Neural cell (in vitro differentiated cells): ENCODE results near the gene TIMP4. TPM values are rescaled to one million over a fixed set of nuclear protein-coding genes. Genes with fewer than 3 reads are reported as not detected.

Source experiments
- H2AFZ ChIP-seq: fragments of 200-600, 300-800 bp; sonication (generic), shearing (Covaris generic); 2 replicates; pipeline ENCODE4 v1.6.0; 2014; ENCODE audit warnings: low read depth, mild to moderate bottlenecking, antibody characterized with exemption, low read length, moderate library complexity
- H3F3A ChIP-seq: fragments of 200-600 bp; shearing (Covaris generic); 2 replicates; pipeline ENCODE4 v1.6.1; 2016; ENCODE audit warnings: mild to moderate bottlenecking, moderate library complexity, mixed read lengths, antibody characterized with exemption, low read length; ENCODE audit not compliant: insufficient read depth, poor library complexity, severe bottlenecking
- H3K27ac ChIP-seq: fragments of 200-600, 300-800 bp; sonication (generic), shearing (Covaris generic); 2 replicates; pipeline ENCODE4 v1.5.1; 2014; ENCODE audit warnings: mild to moderate bottlenecking, low read length, moderate library complexity
- H3K27me3 ChIP-seq: fragments of 300-800, 200-600 bp; sonication (generic), shearing (Covaris generic); 2 replicates; pipeline ENCODE4 v1.6.0; 2014; ENCODE audit warnings: mild to moderate bottlenecking, low read depth, low read length, moderate library complexity; ENCODE audit not compliant: insufficient read depth
- H3K36me3 ChIP-seq: fragments of 300-800, 200-600 bp; sonication (generic), shearing (Covaris generic); 2 replicates; pipeline ENCODE4 v1.5.1; 2014; ENCODE audit warnings: mild to moderate bottlenecking, antibody characterized with exemption, low read length, moderate library complexity; ENCODE audit not compliant: insufficient read depth
- H3K4me2 ChIP-seq: fragments of 300-800, 200-600 bp; sonication (generic), shearing (Covaris generic); 2 replicates; pipeline ENCODE4 v1.6.0; 2014; ENCODE audit warnings: mild to moderate bottlenecking, low read length
- H3K4me3 ChIP-seq: fragments of 300-800, 200-600 bp; sonication (generic), shearing (Covaris generic); 2 replicates; pipeline ENCODE4 v1.5.1; 2014; ENCODE audit warnings: mild to moderate bottlenecking, low read length, moderate library complexity
- H3K79me2 ChIP-seq: fragments of 200-600 bp; shearing (Covaris generic); replicated peaks from 2 replicates; pipeline ENCODE4 v1.6.0; 2014; ENCODE audit warnings: mild to moderate bottlenecking, low read length, moderate library complexity; ENCODE audit not compliant: insufficient read depth
- H3K9ac ChIP-seq: fragments of 300-800, 200-600 bp; sonication (generic), shearing (Covaris generic); 2 replicates; pipeline ENCODE4 v1.6.1; 2016; ENCODE audit warnings: mild to moderate bottlenecking, low read length, mixed read lengths
- H3K9me2 ChIP-seq: fragments of 200-600 bp; shearing (Covaris generic); 2 replicates; pipeline ENCODE4 v1.6.1; 2016; ENCODE audit warnings: mild to moderate bottlenecking, low read length, mixed read lengths; ENCODE audit not compliant: insufficient read depth
- H3K9me3 ChIP-seq: fragments of 200-600, 300-800 bp; sonication (generic), shearing (Covaris generic); 2 replicates; pipeline ENCODE4 v1.6.1; 2016; ENCODE audit warnings: mild to moderate bottlenecking, mixed run types, low read length, moderate library complexity, mixed read lengths
- H4K20me1 ChIP-seq: fragments of 200-600 bp; shearing (Covaris generic); 2 replicates; pipeline ENCODE4 v1.6.1; 2016; ENCODE audit warnings: mild to moderate bottlenecking, mixed run types; ENCODE audit not compliant: insufficient read depth
- CTCF ChIP-seq: fragments of 450-650 bp; IDR thresholded peaks from 2 replicates; pipeline ENCODE4 v1.5.1; 2014; ENCODE audit warnings: antibody characterized with exemption, mild to moderate bottlenecking, moderate library complexity; ENCODE audit not compliant: poor library complexity, severe bottlenecking
- EP300 ChIP-seq: fragments of 450-650 bp; conservative IDR thresholded peaks from 2 replicates; pipeline ENCODE4 v1.6.1; 2014; ENCODE audit warnings: antibody characterized with exemption, mild to moderate bottlenecking, moderate library complexity; ENCODE audit not compliant: poor library complexity, severe bottlenecking
- EZH2 ChIP-seq: fragments of 200-600, 300-800 bp; shearing (Covaris generic), sonication (generic); IDR thresholded peaks from 2 replicates; pipeline ENCODE4 v1.6.1; 2014; ENCODE audit warnings: antibody characterized with exemption, low read length, borderline replicate concordance, mild to moderate bottlenecking; ENCODE audit not compliant: insufficient read depth, poor library complexity, severe bottlenecking
- MXI1 ChIP-seq: fragments of 450-650 bp; conservative IDR thresholded peaks from 2 replicates; pipeline ENCODE4 v1.6.1; 2014; ENCODE audit warnings: antibody characterized with exemption, mild to moderate bottlenecking; ENCODE audit not compliant: poor library complexity, severe bottlenecking
- POLR2AphosphoS5 ChIP-seq: IDR thresholded peaks from 2 replicates; pipeline ENCODE4 v1.6.1; 2012
- RAD21 ChIP-seq: fragments of 450-650 bp; conservative IDR thresholded peaks from 2 replicates; pipeline ENCODE4 v1.6.1; 2014; ENCODE audit warnings: antibody characterized with exemption, mild to moderate bottlenecking, moderate library complexity
- REST ChIP-seq: IDR thresholded peaks from 2 replicates; pipeline ENCODE4 v1.6.1; 2012; ENCODE audit warnings: borderline replicate concordance
- SMC3 ChIP-seq: fragments of 450-650 bp; conservative IDR thresholded peaks from 2 replicates; pipeline ENCODE4 v1.6.1; 2014; ENCODE audit warnings: antibody characterized with exemption, mild to moderate bottlenecking, moderate library complexity; ENCODE audit not compliant: poor library complexity
- TAF1 ChIP-seq: IDR thresholded peaks from 2 replicates; pipeline ENCODE4 v1.6.1; 2012; ENCODE audit warnings: low read depth
- polyA plus RNA-seq: library from polyadenylated mRNA; depleted of rRNA; stranded (reverse); fragments of >200 nt; gene quantifications from 2 replicates; pipeline ENCODE4 v1.2.3, GENCODE V29; 2014

The TIMP4 gene
- polyA plus RNA-seq, 1 donor from 2014 or later: not detected

GRCh38 chr3:12175137-12175593 lies 16.5 kb upstream of the TIMP4 start:
- Histone ChIP-seq H3K27ac (no peak overlapping the region), H3K36me3 (no peaks in the 10 kb centered on the region), H3K9ac (no peak overlapping the region), H3K4me3 (no peak overlapping the region), H3K4me2 (no peak overlapping the region), H3K9me3 (no peaks in the 10 kb centered on the region), H3K9me2 (no peaks in the 10 kb centered on the region), H2AFZ (no peak overlapping the region), H4K20me1 (no peaks in the 10 kb centered on the region), H3K79me2 (no peaks in the 10 kb centered on the region), H3K27me3 (no peaks in the 10 kb centered on the region), H3F3A (no peaks in the 10 kb centered on the region)
- TF ChIP-seq REST: no peak
- TF ChIP-seq TAF1: no peak
- TF ChIP-seq EZH2: no peak
- TF ChIP-seq POLR2AphosphoS5: no peak
- TF ChIP-seq RAD21: no peak
- TF ChIP-seq SMC3: no peak
- TF ChIP-seq CTCF: no peak
- no peak for TF ChIP-seq EP300
- no peak for TF ChIP-seq MXI1

- no peak overlapping the region for H2AFZ ChIP-seq
- no peaks in the 10 kb centered on the region for H3K9me3 ChIP-seq
- H3K27ac ChIP-seq: no peak overlapping the region
- H4K20me1 ChIP-seq: no peaks in the 10 kb centered on the region
- no peak overlapping the region for H3K9ac ChIP-seq
- no peaks in the 10 kb centered on the region for H3K36me3 ChIP-seq
- no peaks in the 10 kb centered on the region for H3F3A ChIP-seq
- no peak overlapping the region for H3K4me2 ChIP-seq
- H3K27me3 ChIP-seq: no peaks in the 10 kb centered on the region
- TF ChIP-seq RAD21 (no peak), POLR2AphosphoS5 (no peak), EZH2 (no peak), MXI1 (no peak), REST (no peak), EP300 (no peak), CTCF (no peak), TAF1 (no peak), SMC3 (no peak)
- no peak overlapping the region for H3K4me3 ChIP-seq
- H3K79me2 ChIP-seq: no peaks in the 10 kb centered on the region
- no peaks in the 10 kb centered on the region for H3K9me2 ChIP-seq
Observed at GRCh38 chr3:12170207-12170606, 11.5 kb upstream of the TIMP4 start.
